NB4 (cell line): ENCODE measurements around the gene ARHGAP24.

Experiments used
- MAX ChIP-seq: IDR thresholded peaks from 2 replicates; pipeline ENCODE4 v1.6.1; 2011; ENCODE audit warnings: low read depth, low read length
- MYC ChIP-seq: IDR thresholded peaks from 2 replicates; pipeline ENCODE4 v1.6.1; 2011; ENCODE audit warnings: low read depth, low read length
- POLR2A ChIP-seq: IDR thresholded peaks from 2 replicates; pipeline ENCODE4 v1.6.1; 2011; ENCODE audit warnings: mild to moderate bottlenecking; ENCODE audit not compliant: insufficient read length; ENCODE audit errors: extremely low read depth
- TF ChIP-seq, protein P1 (sequence below): IDR thresholded peaks from one replicate; pipeline ENCODE4 v1.5.1; 2012; ENCODE audit warnings: low read depth, low read length

DNA sequence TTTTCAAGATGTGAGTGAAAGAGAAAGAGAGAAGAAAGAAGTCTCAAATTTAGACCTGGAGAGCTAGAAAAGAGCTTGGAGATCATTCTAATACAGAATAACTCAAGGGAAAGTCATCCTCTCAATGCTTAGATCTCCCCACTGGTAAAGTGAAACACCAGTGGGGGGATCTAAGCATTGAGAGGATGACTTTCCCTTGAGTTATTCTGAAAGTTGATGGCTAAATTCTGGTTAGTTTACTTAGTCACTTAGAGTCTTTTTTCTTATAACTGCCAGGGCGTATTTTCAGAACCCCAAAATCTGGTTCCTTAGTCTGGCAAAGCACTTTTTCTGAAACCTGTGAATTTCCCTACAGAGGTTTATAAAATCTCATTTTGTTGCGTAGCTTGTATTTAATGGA lies 198.6 kb downstream of the ARHGAP24 start:
- TF ChIP-seq, protein P1, sequence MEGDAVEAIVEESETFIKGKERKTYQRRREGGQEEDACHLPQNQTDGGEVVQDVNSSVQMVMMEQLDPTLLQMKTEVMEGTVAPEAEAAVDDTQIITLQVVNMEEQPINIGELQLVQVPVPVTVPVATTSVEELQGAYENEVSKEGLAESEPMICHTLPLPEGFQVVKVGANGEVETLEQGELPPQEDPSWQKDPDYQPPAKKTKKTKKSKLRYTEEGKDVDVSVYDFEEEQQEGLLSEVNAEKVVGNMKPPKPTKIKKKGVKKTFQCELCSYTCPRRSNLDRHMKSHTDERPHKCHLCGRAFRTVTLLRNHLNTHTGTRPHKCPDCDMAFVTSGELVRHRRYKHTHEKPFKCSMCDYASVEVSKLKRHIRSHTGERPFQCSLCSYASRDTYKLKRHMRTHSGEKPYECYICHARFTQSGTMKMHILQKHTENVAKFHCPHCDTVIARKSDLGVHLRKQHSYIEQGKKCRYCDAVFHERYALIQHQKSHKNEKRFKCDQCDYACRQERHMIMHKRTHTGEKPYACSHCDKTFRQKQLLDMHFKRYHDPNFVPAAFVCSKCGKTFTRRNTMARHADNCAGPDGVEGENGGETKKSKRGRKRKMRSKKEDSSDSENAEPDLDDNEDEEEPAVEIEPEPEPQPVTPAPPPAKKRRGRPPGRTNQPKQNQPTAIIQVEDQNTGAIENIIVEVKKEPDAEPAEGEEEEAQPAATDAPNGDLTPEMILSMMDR: no peak
- TF ChIP-seq MYC (no peak), POLR2A (no peak), MAX (no peak)
